Gastroesophageal sphincter (tissue), 3 donors: ENCODE data around the gene PGA3.
"Not testable (repeated sequence)": the region's sequence is repeated elsewhere in the genome, so short reads cannot be mapped to it uniquely, and the experiment has no call there.

ENCODE experiments used
- CTCF ChIP-seq, 4 experiments: fragments of 200-600 bp in 2 of 4; fragments of 450-650 bp in 2 of 4; sonication (generic) in 1 of 4; IDR thresholded peaks; one replicate each; pipeline ENCODE4 v1.5.1; 2017 to 2019; ENCODE audit warnings: antibody characterized with exemption in 4 of 4, mild to moderate bottlenecking in 2 of 4, moderate library complexity in 2 of 4
- EP300 ChIP-seq: sonication (generic); formaldehyde crosslinking; IDR thresholded peaks from one replicate; pipeline ENCODE4 v1.6.1; 2017; ENCODE audit warnings: antibody characterized with exemption, mild to moderate bottlenecking
- POLR2A ChIP-seq, 2 donors: fragments of 450-650 bp; IDR thresholded peaks; one replicate each; pipeline ENCODE4 v1.6.1; 2017; ENCODE audit warnings: antibody characterized with exemption in 2 of 2, mild to moderate bottlenecking in 2 of 2, moderate library complexity in 1 of 2
- POLR2AphosphoS5 ChIP-seq: sonication (generic); formaldehyde crosslinking; IDR thresholded peaks from one replicate; pipeline ENCODE4 v1.6.1; 2017; ENCODE audit warnings: antibody characterized with exemption

- not testable (repeated sequence) for TF ChIP-seq CTCF (IDR thresholded peaks at IDR 0.05); POLR2A (IDR thresholded peaks at IDR 0.05); POLR2AphosphoS5; EP300
Measured at GRCh38 chr11:61252332-61252731, 49.0 kb downstream of the PGA3 start.
